IPS-NIHi7 (cell line): ENCODE data around the gene GPR39.
A peak's percentile ranks its signal among the peaks of the same experiment; 100 is the strongest.

Experiments used
- DNase-seq: peaks from one replicate; pipeline ENCODE4 v3.0.0; 2012; ENCODE audit warnings: mixed read lengths; ENCODE audit errors: extremely low spot score

Gene GPR39

GRCh38 chr2:132443106-132443505 lies 26.5 kb downstream of the GPR39 start:
- no peak for DNase-seq

DNA sequence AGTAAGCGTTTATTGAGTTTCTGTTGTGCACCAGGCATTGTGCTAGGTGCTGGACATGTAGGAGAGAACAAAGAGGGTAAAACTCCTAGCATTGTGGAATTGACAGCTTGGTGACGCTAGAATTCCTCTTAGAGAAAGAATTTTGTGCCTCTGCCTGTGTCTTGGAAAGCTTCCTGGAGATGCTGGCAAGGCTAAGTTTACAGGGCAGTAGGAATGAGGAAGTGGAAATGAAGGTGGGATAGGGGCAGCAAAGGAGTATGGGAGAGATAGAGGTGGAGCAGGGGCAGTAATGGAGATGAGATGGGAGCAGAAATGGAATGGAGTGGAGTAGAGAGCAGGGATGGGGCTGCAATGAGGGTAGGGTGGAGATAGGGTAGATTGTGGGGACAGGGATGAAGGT lies 29.8 kb downstream of the GPR39 start:
- DNase-seq: no peak

- DNase-seq: no peak
These were observed 31.7 kb downstream of the GPR39 start for GRCh38 chr2:132448331-132448730.

- peak; percentile 55 for DNase-seq
These were observed 32.2 kb downstream of the GPR39 start for GRCh38 chr2:132448771-132449170.

- no peak for DNase-seq
These were observed 33.3 kb downstream of the GPR39 start for GRCh38 chr2:132449868-132450267.

DNA sequence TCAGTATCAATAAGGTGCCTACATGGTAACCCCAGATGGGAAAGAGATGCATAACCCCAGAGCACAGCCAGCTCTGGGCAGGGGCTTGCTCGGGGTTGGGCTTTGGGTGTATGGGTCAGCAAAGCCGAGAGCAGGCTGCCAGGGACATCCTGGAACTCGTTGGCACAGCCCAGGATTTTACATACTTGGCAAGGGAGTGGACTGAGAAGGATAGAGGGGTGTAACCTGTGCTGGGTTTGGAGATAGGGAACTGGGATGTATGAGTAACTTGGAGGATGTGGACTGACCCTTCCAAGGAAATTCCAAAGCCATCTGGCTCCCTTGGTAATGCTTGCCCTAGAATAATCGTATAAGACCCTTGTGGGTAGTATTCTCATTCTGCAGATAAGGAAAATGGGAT lies 44.2 kb downstream of the GPR39 start:
- no peak for DNase-seq

GRCh38 chr2:132462236-132462635 lies 45.6 kb downstream of the GPR39 start:
- DNase-seq: no peak

DNA sequence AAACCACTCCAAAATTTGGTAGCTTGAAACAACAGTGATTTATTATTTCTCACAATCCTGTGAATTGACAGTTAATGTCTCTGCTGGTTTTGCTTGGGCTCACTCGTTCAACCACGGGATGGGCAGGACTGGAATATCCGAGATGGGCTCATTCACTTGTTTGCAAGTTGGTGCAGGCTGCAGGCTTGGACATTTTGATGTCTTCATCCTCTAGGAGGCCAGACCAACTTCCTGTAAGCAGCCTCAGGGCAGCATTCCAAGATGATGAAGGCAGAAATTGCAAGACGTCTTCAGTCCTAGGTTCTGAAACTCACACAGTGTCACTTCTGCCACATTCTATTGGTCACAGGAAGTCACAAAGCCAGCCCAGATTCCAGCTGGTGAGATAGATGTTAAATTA lies 47.1 kb downstream of the GPR39 start:
- no peak for DNase-seq

DNA sequence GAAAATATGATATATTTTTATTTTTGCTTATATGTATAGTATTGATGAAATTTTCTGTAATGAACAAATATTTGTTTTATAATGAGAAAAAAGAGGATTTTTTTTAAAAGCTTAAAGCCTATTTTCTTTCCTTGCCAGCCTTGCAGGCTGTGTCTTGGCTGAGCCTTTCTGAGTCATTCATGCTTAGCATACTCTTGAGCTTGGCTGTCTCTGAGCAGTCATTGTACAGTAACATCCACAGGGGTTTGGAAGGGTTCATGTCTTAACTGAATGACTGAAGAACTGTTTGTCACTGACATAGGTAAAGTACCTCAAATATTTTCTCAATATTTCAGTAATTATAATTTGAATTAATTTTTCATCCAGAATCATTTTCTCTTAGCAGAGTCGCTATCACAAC lies 49.3 kb downstream of the GPR39 start:
- no peak for DNase-seq

DNA sequence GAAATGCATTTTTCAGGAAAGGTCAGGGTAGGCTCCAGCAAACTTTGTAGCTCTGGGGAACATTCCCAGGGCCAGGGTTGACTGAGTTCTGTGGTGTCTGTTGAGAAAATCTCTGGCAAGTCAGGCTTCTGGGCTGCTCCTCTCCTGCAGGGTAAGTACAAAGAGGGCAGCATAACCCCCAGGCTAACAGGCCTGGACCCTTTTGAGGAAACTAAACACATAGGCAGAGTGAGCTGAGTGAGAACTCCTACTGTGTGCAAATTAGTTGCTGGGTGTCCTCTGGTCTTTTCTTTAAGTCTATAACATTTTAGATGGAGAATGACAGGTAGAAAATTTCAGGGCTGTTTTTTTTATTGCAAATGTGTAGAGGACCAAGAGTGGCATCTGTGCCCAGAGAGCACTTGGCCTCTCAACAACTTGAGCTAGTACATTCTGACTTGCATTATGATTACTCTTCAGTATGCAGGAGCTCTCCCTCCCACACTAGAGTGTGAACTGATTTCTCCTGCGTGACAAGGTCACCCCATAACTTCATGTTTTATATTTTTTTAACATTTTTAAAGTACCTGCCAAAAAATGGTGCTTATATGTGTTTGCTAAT lies 49.9 kb downstream of the GPR39 start:
- no peak for DNase-seq

DNA sequence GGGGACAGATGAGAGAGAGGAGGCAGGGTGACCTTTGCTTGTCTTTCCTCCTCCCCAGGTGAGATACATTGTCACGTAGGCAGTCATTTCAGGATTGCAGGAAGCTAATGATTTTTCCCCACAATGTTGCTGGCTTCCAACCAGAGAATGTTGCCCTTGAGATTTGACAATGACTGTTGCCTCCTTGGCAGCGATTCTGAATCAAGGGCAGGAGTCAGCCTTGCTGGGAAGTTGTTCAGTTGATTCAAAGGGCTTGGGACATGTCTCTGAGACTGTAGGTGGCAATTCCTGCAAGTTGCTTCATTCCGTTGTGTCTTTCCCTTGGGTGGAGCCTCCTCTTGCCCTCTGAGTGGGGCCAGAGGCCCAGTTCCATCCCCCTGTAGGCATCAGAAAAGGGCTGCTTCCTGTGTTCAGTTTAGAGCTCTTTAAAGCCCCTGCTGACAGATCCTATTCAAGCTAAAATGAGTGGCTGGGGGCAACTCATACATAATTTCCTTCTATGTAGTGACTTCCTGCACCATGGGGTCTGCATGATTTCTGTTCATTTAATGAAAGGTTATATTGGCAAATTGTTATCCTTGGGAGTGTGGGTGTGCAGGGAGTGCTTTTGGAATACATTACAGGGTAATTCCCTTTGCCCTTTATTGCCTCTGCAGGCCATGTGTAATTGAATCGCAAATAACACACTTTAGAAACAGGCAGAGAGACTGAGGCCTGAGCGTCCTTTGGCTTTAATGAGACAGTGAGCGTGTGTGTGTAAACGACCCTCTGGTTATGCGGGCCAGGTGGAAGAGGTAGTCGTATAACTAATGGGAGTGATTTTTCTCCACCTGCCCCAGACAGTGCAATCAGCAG lies 52.4 kb downstream of the GPR39 start:
- no peak for DNase-seq

DNA sequence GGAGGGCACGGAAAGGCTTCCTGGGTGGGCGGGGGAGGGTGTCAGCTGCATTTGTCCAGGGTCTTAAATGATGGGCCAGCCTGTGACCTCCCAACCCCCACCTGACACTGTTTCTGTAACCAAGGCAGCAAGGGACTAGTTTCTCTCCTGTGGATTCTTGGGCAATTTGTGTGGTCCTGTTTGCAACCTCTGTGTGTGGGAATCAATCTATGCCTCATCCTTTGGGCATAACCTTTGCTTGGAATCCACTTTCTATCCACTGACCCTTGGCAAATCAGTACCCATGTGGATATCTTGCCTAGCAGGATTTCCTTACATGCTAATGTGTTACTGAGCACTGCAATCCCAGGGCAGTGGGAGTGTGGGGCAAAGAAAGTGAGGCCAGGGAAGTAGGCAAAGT lies 54.1 kb downstream of the GPR39 start:
- DNase-seq: no peak

GRCh38 chr2:132473174-132473883 lies 56.7 kb downstream of the GPR39 start:
- no peak for DNase-seq

DNA sequence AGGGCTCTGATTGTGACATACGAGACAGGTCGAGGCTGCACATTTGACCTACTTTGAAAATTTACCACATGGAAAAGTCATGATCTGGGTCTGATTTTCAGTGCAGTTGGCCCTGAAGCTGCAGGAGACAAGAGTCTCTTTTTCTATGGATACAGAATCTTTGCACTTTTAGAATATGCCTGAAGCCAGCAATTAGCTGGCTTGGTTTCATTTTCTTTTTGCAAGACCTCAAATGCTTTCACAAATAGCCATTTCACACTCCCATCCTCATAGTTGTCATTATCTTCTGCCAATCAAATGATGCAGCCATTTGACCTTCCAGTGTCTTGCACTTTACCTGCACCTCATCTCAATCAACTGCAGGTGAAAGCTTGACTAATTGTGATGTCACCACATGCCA lies 59.0 kb downstream of the GPR39 start:
- no peak for DNase-seq

- DNase-seq: no peak
These were observed 60.8 kb downstream of the GPR39 start for GRCh38 chr2:132477436-132477835.

- no peak for DNase-seq
These were observed 61.4 kb downstream of the GPR39 start for GRCh38 chr2:132477962-132478361.

- DNase-seq: no peak
These were observed 62.0 kb downstream of the GPR39 start for GRCh38 chr2:132478461-132479105.

GRCh38 chr2:132479155-132479554 lies 62.5 kb downstream of the GPR39 start:
- DNase-seq: no peak

- no peak for DNase-seq
These were observed 66.2 kb downstream of the GPR39 start for GRCh38 chr2:132482821-132483220.

GRCh38 chr2:132484144-132484543 lies 67.5 kb downstream of the GPR39 start:
- DNase-seq: no peak

- DNase-seq: no peak
These were observed 71.9 kb downstream of the GPR39 start for GRCh38 chr2:132488491-132488890.

DNA sequence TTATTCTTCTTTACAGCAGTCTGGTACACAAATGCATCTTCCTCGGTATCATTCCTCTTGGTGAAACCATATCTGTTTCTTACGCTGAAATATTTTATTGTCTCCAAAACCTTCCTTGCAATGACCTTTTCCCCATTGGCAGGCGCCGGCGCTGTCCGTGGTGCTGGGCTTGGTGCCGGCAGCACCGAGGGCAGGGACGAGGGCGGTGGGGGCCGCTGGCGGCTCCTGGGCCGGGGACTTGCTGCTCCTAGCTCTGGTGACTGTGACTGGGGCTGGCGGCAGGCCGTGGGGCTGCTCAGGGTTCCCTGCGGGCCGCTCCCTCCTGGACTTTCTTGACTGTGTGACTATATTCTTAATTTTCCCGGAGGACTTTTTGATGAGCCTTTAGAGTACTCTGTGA lies 72.5 kb downstream of the GPR39 start:
- DNase-seq: peak; percentile 93
